ENCODE measurements around the gene CHAF1A.

CHAF1A gene

DNA sequence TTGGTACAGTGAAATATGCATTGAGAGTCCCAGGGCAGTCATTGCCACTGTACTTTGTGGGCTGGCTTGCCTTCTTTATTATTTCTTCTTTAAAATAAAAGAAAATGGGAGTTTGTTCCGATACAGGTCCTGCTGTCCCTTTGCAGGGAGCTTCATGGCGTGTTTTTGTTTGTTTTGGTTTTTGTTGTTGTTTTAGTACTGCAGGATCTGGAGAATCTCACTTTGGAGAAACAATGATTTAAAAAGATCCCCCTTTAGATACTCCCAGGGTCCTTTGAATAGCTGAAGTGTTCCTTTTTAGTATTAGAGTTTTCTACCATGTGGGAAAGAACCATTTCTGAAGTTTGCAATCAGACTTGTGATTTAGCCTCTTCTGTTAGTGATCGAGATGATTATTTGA, 11.1 kb downstream of the CHAF1A start:
- no peak for DNase-seq

DNA sequence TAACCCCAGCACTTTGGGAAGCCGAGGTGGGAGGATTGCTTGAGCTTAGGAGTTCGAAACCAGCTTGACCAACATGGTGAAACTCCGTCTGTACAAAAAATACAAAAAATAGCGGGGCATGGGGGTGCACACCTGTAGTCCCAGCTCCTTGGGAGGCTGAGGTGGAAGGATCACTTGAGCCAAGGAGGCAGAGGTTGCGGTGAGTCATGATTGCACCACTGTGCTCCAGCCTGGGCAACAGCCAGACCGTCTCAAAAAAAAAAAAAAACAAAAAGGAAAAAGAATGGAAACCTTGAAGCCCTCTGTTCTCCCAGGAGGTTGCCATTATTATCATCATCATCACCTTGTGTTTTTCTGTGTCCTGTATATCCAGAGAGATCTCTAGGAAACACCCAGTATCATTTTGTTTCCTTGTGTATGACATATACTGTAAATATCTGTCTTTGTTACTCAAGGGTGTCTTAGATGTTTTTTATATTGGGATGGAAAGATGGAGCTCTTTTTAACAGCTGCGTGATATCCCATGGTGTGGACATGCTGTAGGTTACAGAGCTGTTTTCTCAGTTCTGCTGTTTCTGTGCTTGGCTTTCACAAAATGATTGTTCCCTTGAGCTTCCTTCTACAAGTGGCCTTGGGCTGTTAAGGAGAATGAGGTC, 11.8 kb downstream of the CHAF1A start:
- no peak for DNase-seq

DNA sequence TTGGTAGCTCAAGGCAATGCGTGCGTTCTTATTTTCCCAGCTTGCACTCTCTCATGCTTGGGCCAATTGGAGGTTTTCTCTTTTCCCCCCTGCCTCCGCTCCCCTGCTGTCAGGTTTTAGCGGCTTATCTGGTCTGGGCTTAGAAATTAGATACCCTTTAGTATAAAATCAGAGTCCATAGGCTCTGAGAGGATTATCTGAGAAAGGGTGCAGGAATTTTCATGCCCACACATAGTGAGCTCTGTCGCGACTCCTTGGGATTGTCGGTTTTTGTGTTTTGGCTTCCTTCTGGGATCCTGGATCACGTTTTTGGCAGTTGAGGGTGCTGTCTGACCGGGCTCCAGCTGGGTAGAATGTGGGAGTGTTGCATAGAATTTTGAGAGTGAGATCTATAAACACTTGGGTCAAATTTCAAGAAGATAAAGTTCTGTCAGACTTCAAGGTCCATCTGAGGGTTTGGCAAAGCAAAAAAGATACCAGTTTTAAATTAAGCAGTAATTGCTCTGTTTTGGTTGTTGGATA, 12.4 kb downstream of the CHAF1A start:
- no peak for DNase-seq

DNA sequence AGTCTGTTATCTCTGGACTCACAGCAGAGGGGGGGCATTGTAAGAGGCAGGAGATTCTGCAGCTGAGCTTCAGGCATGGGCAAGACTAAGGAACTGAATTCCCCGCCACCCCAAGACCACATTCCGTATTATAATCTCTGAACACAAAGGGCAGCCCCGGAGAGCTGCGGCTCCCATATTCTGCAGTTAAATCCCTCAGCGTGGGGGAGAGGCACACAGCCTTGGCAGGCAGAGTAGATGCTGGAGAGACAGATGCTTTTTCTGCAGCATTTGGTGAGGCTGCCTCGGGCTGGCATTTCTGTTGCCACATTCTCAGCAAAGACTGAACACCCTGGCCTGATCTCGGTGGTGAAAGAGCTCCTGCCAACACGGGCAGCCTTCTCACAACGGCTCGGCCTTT, 12.9 kb downstream of the CHAF1A start:
- DNase-seq, result no peak

DNA sequence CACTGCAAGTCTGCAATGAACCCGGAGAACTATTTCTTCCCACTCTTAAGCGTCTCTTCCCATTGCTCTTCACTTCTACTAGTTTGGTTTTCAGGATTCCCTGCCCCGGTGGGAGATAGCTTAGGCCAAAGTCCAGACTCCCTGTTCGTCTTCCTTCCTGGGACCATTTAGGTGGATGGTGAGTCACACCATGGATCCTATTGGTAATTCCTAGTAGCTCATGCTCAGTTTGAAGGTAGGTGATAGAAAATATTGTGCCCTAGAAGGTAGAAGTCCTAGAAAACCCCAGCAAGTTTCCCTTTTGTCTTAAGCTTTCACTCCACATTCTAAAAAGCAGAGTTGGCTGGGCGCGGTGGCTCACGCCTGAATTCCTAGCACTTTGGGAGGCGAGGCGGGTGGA, 13.8 kb downstream of the CHAF1A start:
- DNase-seq, result no peak

DNA sequence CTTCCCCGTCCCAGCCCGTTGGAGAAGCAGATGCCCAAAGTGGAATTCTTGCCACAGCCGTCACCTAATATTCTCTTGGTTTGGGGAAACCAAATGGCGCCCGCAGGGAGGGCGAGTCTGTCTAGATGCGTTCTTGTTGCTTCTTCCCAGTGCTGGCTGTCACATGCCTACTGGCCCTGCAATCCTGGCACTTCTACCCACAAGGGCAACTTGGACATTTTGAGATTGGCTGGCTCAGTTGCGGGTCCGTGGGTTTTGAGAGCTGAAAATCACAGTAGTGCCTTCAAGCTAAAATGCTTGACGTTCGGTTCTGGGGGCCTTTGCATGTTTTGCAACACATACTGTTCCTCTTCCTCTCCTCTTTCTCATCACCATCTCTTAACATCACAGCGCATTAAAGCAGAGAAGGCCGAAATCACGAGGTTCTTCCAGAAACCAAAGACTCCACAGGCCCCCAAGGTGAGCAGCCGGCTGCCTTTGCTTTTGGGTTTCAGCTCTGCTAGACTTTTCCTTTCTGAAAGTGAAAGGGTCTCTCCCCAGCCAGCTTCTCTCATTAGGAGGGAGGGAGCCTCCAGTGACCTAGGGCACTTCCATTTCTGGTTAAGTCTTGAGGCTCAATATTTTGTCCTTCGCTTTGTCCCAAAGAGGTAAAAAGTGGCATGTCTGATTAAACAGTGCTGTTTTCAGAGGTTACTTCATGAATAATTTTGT, 21.1 kb downstream of the CHAF1A start:
- no peak for DNase-seq

DNA sequence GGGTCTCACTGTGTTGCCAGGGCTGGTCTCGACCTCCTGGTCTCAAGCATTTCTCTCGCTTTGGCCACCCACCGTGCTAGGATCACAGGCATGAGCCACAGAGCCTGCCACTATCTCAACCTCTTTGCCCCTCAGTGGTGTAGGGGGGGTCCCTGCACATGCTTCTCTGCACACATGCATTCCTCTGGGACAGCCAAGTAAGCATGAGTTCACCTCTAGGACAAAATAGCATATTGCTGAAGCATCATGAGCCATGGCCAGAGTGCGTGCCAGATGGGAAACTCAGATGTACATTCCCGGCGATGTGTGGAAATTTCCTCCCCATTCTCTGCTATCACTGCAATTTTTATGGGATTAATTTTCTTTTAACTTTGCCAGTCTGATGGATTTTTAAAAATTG, 23.1 kb downstream of the CHAF1A start:
- DNase-seq, result no peak

DNA sequence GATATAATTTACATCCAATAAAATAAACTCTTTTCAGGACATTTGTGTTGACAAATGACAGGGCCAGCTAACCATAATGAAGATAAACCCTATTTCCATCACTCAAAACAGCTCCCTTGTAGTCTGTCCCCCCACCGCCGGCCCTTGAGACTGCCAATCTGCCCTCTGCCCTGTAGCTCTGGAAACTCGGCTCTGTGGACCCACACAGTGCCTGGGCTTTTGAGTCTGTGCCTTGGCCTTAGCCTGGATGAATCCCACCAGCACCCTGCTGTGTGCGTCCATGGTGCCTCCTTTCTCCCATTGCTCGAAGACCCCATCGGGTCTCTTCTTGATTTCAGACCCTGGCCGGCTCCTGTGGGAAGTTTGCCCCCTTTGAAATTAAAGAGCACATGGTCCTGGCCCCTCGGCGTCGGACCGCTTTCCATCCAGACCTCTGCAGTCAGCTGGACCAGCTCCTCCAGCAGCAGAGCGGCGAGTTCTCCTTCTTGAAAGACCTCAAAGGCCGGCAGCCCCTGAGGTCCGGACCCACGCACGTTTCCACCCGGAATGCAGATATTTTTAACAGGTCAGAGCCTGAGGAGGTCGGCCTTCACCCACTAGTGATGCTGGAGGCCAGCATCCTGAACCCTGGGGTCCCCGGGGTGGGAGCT, 26.0 kb downstream of the CHAF1A start:
- DNase-seq, result no peak

DNA sequence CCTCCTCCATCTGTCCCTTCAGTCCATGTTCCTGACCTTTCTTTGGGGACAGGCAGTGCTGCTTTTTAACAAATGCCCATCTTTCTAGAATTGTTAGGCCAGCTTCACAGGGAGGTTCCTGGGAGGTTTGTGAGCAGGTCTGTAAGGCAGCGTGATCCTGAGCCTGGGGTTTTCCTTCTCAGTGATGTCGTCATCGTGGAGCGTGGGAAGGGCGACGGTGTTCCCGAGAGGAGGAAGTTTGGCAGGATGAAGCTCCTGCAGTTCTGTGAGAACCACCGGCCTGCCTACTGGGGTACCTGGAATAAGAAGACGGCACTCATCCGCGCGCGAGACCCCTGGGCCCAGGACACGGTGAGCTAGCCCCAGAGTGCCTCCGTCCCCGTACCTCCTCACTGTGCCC, 26.8 kb downstream of the CHAF1A start:
- no peak for DNase-seq

DNA sequence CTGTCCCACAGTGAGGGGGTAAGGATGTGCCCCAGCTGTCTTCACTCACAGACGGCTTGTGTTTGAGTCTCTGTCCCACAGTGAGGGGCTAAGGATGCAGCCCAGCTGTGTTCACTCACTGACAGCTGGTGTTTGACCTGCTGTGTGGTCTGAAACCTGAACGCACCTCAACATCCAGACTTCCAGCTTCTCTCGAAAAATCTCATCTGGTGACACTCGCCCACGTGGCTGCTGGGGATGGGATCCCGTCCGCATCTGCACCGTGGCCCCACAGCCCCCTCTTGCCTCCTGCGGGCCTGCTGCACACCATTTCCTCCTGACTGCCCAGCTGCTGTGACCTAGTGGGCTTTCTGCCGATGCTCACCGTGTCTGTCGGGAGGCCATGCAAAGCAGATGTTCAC, 27.3 kb downstream of the CHAF1A start:
- no peak for DNase-seq

DNA sequence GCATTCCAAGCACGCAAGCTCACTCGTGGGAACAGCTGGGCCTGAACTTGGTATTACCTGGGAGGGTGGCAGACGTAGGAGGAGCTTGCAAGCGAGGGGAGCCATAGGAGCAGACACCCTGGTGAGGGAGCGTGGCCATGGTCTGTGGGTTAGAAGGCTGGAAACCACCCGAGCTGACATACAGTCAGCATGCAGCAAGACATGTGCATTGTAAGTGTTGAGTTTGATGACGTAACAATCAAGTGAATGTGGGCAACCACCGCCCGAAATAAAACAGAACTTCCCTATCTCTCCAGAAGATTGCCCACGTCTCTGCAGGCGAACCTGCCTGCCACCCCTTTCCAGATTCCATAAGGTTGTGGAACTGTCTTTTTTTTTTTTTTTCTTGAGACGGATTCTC, 28.3 kb downstream of the CHAF1A start:
- DNase-seq, result no peak

DNA sequence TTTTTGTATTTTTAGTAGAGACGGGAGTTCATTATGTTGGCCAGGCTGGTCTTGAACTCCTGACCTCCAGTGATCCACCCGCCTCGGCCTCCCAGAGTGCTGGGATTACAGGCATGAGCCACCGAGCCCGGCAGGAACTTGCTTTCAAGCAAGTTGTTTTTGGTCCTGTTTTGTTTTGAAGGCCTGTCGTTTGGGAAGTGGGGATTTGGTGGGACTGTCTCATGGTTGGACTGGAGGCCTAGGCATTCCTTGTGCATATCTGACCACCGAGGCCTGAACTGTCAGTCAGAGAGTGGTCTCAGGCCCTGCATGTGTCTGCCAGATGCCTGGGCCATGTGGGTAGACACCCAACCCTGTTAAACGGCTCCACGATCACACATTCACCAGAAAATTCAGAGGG, 28.9 kb downstream of the CHAF1A start:
- no peak for DNase-seq

DNA sequence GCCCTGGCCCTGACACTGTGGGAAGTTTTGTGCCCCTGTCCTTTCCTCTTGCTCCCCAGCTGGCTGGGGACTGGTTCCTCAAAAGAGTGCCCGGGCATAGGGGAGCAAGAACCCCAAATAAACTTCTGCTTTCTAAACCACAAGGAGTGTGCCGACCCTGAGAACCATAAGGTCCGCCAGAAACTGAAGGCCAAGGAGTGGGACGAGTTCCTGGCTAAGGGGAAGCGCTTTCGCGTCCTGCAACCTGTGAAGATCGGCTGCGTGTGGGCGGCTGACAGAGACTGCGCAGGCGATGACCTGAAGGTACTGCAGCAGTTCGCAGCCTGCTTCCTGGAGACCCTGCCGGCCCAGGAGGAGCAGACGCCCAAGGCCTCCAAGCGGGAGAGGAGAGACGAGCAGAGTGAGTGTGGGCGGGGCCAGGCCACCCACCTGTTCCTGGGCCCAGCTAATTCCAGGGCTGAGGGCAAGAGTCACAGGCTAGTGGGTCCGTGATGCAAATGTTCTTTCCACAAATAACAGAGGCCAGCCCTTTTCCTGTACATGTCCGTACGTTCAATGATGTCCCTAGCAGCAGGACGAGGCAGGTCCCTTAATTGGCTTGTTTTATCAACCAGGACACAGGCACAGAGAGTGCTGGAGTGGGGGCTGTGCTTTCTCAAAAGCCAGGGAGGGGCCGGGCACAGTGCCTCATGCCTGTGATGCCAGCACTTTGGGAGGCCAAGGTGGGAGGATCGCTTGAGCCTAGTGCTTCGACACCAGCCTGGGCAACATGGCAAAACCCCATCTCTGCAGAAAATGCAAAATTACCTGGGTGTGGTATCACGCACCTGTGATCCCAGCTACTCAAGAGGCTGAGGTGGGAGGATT, 29.6 kb downstream of the CHAF1A start:
- no peak for DNase-seq

DNA sequence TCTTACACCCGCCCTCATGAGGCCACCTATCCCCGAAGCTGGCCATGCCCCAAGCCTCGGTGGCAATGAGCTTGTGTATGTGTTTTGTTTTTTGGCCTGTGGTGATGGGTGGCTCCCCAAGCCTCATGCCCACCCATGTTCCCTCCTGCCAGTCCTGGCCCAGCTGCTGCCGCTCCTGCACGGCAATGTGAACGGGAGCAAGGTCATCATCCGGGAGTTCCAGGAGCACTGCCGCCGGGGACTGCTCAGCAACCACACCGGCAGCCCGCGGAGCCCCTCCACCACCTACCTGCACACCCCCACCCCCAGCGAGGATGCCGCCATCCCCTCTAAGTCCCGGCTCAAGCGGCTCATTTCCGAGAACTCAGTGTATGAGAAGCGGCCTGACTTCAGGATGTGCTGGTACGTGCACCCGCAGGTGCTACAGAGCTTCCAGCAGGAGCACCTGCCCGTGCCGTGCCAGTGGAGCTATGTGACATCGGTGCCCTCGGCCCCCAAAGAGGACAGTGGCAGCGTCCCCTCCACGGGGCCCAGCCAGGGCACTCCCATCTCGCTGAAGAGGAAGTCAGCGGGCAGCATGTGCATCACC, 30.6 kb downstream of the CHAF1A start:
- no peak for DNase-seq

DNA sequence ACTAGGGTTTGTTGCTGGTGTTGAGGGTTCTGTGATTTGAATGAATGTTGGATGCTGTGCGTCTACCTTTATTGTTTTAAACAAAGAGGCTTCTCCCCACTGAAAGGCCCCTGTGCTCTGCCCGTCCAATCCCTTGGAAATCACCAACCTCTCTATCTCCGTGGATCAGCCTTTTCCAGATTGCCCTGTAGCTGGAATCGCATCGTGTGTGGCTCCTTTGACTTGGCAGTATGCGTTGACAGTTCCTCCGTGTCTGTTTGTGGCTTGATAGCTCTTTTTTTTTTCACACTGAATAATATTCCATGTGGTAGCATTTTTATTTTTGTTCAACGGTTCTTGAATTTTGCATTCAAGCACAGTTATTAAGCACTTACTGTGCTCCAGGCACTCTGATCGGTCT, 32.0 kb downstream of the CHAF1A start:
- DNase-seq, result no peak

DNA sequence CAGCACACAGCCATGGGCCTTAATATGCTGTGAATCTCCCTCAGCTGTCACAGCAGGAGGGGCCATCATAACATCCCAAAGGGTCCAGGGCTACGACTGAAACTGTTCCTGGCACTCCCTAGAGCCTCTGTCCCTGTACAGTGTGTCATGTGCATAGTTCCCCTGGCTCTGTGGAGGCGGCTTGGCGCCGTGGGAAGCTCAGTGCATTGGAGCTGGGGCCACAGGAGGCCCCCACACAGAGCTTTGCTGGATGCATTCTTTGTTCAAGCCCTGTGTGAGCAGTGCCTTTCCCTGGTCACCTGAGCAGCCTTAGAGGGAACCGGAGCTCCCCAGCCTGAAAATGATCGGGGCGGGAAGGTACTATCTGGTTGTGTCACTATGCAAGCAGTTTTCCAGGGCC, 33.8 kb downstream of the CHAF1A start:
- no peak for DNase-seq

DNA sequence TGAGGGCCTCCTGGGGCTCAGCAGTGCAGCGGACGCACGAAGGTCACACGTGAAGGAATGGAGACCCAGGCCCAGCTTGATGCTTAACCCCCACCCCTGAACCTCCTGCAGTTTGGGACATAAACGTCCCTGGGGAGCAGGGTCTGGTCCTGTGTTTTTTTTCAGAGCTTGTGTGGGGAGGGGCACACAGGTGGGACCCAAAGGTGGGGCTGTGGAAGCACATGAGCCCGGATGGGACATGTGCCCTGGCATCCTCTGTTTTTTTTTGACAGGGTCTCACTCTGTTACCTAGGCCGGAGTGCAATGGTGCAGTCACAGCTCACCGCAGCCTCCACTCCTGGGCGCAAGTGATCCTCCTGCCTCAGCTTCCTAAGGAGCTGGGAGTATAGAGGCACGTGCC, 34.7 kb downstream of the CHAF1A start:
- DNase-seq, result no peak

DNA sequence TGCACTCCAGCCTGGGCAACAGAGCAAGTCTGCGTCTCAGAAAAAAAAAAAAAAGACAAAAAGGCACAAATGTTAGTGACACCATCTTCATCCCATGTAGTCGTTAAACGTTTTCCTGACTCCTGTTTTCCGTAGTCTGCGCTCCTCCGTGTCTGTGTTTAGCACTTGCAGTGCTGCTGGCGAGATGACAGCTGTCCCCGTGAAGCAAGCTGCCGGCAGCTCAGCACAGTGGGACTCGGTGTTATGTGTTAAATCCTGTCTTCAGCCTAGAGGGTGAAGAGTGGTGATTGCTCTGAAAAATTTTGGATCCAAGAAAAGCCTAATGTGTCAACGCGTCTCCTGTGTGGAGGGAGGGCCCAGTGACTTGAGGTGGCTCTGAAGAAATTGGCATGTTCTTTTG, 36.8 kb downstream of the CHAF1A start:
- DNase-seq, result no peak

DNA sequence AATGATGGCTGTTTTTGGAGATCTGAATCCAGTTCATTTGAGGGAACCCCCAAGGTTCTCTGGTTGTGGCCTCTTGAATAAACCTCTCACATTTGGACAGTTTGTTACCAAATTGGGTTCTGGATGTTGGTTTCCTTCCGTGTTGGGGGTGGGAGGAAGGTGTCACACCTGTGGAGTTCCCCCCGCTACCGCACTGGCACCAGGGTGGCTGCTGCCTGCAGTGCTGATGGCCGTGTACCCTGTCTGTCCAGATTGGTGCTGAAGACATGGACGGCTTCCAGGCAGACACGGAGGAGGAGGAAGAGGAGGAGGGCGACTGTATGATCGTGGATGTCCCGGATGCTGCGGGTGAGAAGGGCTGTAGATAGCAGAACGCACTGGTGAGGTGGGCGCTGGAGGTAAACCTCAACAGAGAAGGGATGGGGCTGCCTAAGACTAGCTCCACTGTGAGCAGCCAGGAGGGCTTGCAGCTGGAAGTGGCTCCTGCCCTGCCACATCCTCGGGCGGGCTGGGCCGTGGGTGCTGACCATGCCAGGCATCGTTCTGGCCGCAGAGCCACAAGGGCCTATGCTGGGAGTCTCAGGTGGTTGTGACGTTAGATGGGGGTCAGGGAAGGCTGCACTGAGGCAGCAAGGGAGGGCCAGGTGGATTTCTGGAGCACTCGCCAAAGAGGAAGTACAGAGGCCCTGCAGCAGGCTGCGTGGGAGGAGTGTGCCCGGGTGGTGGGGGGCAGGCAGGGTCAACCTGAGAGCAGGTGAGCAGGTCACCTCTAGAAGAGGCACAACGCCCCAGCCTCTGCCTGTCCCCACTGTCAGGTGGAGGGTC, 39.8 kb downstream of the CHAF1A start:
- DNase-seq, result no peak

DNA sequence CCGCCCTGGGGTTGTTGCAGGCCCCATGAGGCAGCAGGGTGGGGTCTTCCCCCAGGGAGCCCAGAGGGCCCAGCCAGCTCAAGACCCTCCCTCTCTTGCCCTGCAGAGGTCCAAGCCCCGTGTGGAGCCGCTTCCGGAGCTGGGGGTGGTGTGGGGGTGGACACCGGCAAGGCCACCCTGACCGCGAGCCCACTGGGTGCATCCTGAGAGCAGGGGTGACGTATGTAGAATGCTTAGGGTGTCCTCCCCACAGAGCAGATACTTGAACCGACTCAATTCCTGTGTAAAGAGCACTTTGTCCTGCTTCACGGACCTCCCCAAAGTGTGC, 40.3 kb downstream of the CHAF1A start:
- no peak for DNase-seq

DNA sequence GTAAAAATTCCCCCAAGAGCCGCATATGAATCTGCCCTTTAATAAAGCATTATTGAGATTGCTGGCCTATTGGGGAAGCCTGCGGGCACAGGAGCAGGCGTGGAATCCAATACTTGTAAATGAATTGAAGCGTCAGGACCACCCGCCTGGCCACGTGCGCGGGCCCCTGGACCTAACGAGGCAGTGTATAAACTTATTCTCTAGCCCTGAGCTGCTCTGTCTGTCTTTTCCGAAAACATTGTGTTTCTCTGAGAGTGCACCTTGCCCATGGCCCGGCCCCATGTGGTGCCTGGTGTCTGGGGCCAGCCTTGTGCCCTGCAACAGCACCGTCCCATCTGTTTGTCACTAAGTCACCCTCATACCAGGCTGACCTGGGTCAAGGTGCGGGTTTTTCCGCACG, 40.7 kb downstream of the CHAF1A start:
- DNase-seq, result no peak
